Erythroblast (primary cell): ENCODE data around the gene BTNL3.

Experiments
- GATA1 ChIP-seq: IDR thresholded peaks from 2 replicates; pipeline ENCODE4 v1.6.1; 2011; ENCODE audit warnings: low read depth, mild to moderate bottlenecking, control low read depth, low read length, moderate library complexity
- POLR2A ChIP-seq: IDR thresholded peaks from 2 replicates; pipeline ENCODE4 v1.6.1; 2011; ENCODE audit warnings: mild to moderate bottlenecking, low read length

DNA sequence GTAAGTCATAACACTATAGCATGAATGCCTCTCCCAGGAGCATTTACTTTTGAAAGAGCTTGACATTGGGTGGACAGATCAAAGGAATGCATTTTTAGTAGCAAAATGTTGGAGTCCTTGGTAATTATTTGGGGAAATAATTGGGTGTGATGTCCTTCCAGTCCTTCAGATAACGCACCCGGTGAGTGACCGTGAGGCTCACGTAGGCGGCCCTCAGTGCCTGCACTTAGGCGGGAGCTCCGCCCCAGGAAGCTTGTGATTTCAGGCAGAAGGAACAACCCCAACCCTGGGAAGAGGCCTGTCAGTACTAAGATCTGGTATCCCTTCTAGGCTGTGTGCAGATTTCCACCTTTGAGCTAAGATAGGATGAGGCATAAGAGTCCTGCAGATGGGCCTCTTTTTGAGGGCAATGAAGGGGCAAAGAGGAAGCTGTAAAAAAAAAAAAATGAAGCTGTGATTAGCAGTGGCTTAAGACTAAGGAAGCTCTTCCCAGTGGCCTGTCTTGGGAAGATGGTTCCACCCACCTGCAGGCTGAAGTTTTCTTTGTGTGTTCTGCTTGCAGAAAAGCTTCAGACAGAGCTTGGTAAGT, 66.3 kb downstream of the BTNL3 start:
- TF ChIP-seq POLR2A = no peak
- TF ChIP-seq GATA1 = no peak
